Limb (tissue), 2 donors: ENCODE data around the gene PGM2L1.
"Not testable (repeated sequence)": the region's sequence is repeated elsewhere in the genome, so short reads cannot be mapped to it uniquely, and the experiment has no call there.

Source experiments
- DNase-seq, 2 donors: peaks; one replicate each; pipeline ENCODE4 v3.0.0-alpha.2; 2016; ENCODE audit errors: extremely low spot score in 2 of 2

PGM2L1 gene

GRCh38 chr11:74341921-74342320, 56.3 kb downstream of the PGM2L1 start:
- DNase-seq: no peak

- DNase-seq: no peak
Observed at GRCh38 chr11:74339619-74340018, 58.6 kb downstream of the PGM2L1 start.

GRCh38 chr11:74338963-74339362, 59.3 kb downstream of the PGM2L1 start:
- no peak for DNase-seq

GRCh38 chr11:74333193-74333592, 65.0 kb downstream of the PGM2L1 start:
- DNase-seq: no peak

GRCh38 chr11:74332291-74332690, 65.9 kb downstream of the PGM2L1 start:
- no peak for DNase-seq

GRCh38 chr11:74331000-74331399, 67.2 kb downstream of the PGM2L1 start:
- not testable (repeated sequence) for DNase-seq

- DNase-seq: no peak
Observed at GRCh38 chr11:74330075-74330858, 68.0 kb downstream of the PGM2L1 start.

- no peak for DNase-seq
Observed at GRCh38 chr11:74327076-74327475, 71.2 kb downstream of the PGM2L1 start.

- no peak for DNase-seq
Observed at GRCh38 chr11:74326665-74327064, 71.6 kb downstream of the PGM2L1 start.

- DNase-seq: peak; percentile 52 to 70
Observed at GRCh38 chr11:74325649-74326645, 72.3 kb downstream of the PGM2L1 start.

GRCh38 chr11:74322667-74323066, 75.6 kb downstream of the PGM2L1 start:
- DNase-seq: no peak

GRCh38 chr11:74321487-74322188, 76.6 kb downstream of the PGM2L1 start:
- peak in 1 of 2 donors; percentile 36 for DNase-seq

GRCh38 chr11:74320538-74320937, 77.7 kb downstream of the PGM2L1 start:
- DNase-seq: no peak

- DNase-seq: no peak
Observed at GRCh38 chr11:74319139-74319816, 79.0 kb downstream of the PGM2L1 start.

- DNase-seq: no peak
Observed at GRCh38 chr11:74318241-74318932, 79.8 kb downstream of the PGM2L1 start.

GRCh38 chr11:74316772-74317505, 81.3 kb downstream of the PGM2L1 start:
- no peak for DNase-seq

GRCh38 chr11:74312326-74312725, 85.9 kb downstream of the PGM2L1 start:
- DNase-seq: no peak

GRCh38 chr11:74311352-74311926, 86.8 kb downstream of the PGM2L1 start, which contains the start of gene P4HA3:
P4HA3 (minus strand) TSS chr11:74311640; CDS start chr11:74311611, 29 bp downstream.
- DNase-seq: peak in 1 of 2 donors; percentile 79

- DNase-seq: no peak
Observed at GRCh38 chr11:74310857-74311256, 87.4 kb downstream of the PGM2L1 start.
